Measurements from ENCODE around the gene PRKN. TPM values are rescaled to one million over a fixed set of nuclear protein-coding genes. Genes with fewer than 3 reads are reported as not detected.

Gene PRKN
- total RNA-seq: 6.1 TPM

DNA sequence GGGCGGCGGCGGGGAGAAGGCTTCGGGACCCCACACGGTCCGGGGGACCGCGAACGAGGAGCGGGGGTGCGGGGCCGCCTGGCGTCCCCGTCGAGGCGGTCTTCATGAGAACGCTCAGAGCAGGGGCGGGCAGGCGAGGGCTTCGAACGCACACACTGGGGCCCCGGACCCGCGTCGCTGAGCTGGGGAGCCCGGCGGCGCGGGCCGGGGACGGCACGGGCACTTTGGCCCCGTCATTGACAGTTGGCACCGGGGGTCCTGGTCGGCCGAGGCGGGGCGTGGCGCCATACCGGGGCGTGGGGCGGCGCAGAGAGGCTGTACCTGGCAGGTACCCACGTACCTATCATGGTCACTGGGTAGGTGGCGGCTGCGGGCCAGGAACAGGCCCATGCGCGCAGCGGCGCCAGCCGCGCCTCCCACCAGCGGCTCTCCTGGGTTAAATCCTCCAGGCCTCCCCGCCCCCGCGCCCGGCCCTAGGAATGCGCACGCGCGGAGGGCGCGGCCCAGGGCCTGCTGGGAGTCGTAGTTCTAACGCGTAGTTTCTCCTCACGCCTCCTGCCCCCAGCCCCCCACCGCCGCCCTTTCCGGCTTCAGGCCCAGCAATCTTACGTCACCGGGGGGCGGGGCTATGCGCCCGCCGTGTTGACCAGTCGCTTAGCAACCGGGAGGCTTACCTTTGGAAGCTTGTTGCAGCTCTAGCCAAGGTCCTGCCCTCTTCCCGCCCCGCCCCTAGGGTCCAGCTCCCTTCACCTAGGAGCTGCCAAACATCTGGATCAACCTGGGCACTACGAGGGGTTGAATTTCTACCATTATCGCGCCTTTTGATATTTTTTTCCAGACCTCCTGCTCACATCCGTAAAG lies at the start of gene PRKN, which contains the start of gene PACRG:
PRKN (minus strand) TSS at position 445 of the 861 bp plus-strand sequence.
PACRG (plus strand) TSS at position 653 of the 861 bp plus-strand sequence.
- H3K9me3 ChIP-seq (ENCODE audit: low read depth, low read length): no peaks in the 10 kb centered on the region

DNA sequence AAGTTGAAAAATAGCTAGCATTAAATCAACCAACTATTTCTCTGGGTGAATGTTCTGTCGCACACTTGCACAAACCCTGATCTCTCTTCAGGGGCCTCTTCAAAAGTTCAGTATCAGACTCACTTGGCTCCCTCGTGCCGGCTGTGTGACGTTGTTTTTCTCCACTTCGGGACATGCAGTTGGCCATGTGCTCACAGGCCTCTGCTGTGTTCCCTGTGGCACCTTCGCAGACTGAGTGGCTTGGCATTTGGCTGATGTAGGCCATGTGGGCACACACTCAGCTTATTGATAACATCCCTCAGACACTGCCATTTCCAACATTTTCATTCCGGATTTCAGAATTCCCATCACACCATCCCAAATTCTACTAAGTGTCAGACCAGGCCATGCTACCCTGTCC lies 49.5 kb upstream of the PRKN start:
- Histone ChIP-seq H3K9me3 (ENCODE audit: low read depth, low read length) (peaks cover 13% of the 10 kb centered on the region), H3K27me3 (ENCODE audit: insufficient read depth, low read length) (no peaks in the 10 kb centered on the region), H3K4me3 (ENCODE audit: low read length) (no peak overlapping the region), H3K4me1 (ENCODE audit: insufficient read depth, low read length) (no peaks in the 10 kb centered on the region)

More for the DNA sequence above, at the start of gene PRKN, which contains the start of gene PACRG:
- Histone ChIP-seq H3K27me3 (ENCODE audit: insufficient read depth, low read length) (no peaks in the 10 kb centered on the region), H3K4me3 (ENCODE audit: low read length) (peak within 1 kb of the TSS; percentile 72), H3K4me1 (ENCODE audit: insufficient read depth, low read length) (peaks cover 12% of the 10 kb centered on the region)

DNA sequence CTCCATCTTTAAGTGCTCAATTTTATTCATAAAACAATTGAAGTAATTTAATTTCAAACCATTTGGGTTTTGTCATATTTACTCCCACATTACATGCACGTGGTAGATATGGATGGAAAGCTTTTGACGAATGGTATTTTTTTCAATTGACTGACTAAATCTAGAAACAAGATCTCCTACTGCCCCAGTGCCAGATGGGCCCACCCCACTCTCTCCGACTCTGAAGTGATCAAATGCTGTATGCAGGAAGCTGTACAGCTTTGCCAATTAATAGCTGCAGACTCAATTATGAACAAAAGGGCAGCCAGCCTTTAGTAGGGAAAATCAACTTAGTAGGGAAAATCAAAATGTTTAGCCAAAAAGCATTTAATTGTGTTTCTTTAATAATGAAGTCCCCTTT lies 46.4 kb upstream of the PRKN start:
- Histone ChIP-seq H3K4me1 (ENCODE audit: insufficient read depth, low read length) (no peaks in the 10 kb centered on the region), H3K27me3 (ENCODE audit: insufficient read depth, low read length) (no peaks in the 10 kb centered on the region), H3K9me3 (ENCODE audit: low read depth, low read length) (no peaks in the 10 kb centered on the region), H3K4me3 (ENCODE audit: low read length) (no peak overlapping the region)

DNA sequence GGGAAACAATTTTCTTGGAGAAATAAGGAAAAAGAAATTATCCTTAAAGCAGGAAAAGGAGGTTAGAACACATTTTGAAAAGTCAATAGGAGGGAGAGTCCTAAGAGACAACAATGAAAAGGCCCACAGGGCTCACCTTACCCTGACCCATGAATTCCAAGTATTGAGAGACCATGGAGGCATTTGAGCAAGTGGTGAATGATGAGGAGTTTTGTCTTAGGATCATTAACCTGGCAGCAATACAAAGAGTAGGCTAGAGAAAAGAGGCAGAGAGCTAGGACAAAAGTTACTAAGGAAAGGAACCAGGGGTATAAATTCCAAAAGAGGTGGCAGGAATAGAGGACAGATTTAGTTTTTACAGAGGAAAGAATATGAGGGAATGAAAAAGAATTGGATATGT lies 44.9 kb upstream of the PRKN start:
- Histone ChIP-seq H3K9me3 (ENCODE audit: low read depth, low read length) (no peaks in the 10 kb centered on the region), H3K4me1 (ENCODE audit: insufficient read depth, low read length) (no peaks in the 10 kb centered on the region), H3K4me3 (ENCODE audit: low read length) (no peak overlapping the region), H3K27me3 (ENCODE audit: insufficient read depth, low read length) (no peaks in the 10 kb centered on the region)

DNA sequence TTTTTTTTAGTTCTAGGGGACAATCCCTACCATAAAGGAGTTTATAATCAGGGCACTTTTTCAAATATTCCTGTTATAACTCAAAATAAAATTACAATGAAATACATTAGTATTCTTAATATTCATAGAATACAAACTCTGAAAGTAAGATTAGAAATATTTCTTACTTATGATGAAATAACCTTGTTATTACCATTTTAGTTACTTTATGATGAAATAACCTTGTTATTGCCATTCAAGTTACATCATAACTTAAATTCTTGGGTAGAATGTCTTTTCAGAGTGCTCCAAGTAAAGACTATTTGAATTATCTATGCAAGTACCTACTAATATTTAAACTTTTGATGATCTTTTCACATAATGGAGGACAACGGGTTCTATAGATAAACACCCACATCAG lies 43.4 kb upstream of the PRKN start:
- H3K9me3 ChIP-seq (ENCODE audit: low read depth, low read length): no peaks in the 10 kb centered on the region
- H3K27me3 ChIP-seq (ENCODE audit: insufficient read depth, low read length): no peaks in the 10 kb centered on the region
- H3K4me1 ChIP-seq (ENCODE audit: insufficient read depth, low read length): no peaks in the 10 kb centered on the region
- no peak overlapping the region for H3K4me3 ChIP-seq (ENCODE audit: low read length)

DNA sequence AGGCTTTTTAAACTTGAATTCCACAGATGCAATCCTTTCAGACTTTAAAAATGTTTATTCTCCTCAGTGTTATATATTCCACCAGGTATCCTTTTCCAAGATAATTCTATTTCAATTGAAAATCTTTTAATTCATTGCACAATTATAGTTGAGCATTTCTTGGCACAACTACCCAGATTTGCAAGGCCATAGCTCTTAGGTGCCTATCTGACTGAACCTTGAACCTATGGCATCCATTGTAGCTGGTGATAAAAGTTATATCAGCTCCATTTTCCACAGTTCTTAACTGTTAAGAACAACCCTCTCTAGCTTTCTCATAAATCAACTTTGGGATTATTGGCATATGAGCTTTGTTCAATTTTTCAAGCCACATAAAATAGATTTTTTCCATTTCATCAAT lies 42.6 kb upstream of the PRKN start:
- H3K9me3 ChIP-seq (ENCODE audit: low read depth, low read length): no peaks in the 10 kb centered on the region
- H3K4me3 ChIP-seq (ENCODE audit: low read length): no peak overlapping the region
- H3K4me1 ChIP-seq (ENCODE audit: insufficient read depth, low read length): no peaks in the 10 kb centered on the region
- no peaks in the 10 kb centered on the region for H3K27me3 ChIP-seq (ENCODE audit: insufficient read depth, low read length)

DNA sequence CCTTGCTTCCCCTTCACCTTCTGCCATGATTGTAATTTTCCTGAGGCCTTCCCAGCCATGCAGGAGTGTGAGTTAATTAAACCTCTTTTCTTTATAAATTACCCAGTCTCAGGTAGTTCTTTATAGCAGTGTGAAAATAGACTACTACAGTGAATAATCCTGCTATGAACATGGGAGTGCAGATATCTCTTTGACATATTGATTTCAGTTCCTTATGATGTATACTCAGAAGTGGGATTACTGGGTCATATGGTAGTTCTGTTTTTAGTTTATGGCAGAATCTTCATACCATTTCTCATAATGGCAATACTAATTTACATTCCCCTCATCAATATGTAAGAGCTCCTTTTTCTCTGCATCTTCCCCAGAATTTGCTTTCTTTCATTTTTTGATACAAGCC lies 26.2 kb upstream of the PRKN start:
- Histone ChIP-seq H3K4me1 (ENCODE audit: insufficient read depth, low read length) (no peaks in the 10 kb centered on the region), H3K9me3 (ENCODE audit: low read depth, low read length) (peaks cover 7% of the 10 kb centered on the region), H3K4me3 (ENCODE audit: low read length) (no peak overlapping the region)

DNA sequence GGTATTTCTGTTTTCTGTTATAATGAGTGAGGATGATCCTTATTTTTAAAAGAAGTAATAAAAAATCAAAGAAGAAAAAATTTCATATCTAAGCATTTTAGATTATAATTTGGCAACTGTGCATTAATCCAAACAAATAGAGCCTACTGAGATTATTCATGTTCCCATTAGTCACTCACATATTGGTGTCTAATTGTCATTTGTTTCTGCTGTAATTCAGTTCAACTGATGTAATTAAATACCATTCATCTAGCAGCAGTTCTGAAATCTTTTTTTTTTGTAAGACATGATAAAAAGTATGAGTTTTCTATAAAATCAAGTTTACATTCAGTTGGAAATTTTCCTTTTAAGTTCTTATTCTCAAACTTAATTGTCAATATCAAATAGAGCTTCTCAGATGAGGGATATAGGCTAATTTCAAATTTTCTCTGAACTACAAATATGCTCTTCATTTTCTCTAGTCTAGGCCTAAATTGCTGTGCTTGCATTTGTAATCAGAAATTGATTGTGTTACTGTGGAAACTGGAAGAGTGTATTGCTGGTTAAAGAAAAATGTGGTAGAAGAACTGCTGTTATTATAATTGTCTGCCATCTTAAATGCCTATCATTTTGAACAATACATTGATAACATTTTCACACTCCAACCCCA lies 23.8 kb upstream of the PRKN start:
- H3K9me3 ChIP-seq (ENCODE audit: low read depth, low read length): peaks cover 3% of the 10 kb centered on the region
- H3K4me3 ChIP-seq (ENCODE audit: low read length): no peak overlapping the region
- H3K4me1 ChIP-seq (ENCODE audit: insufficient read depth, low read length): no peaks in the 10 kb centered on the region
- no peaks in the 10 kb centered on the region for H3K27me3 ChIP-seq (ENCODE audit: insufficient read depth, low read length)

More for the DNA sequence above, 26.2 kb upstream of the PRKN start:
- no peaks in the 10 kb centered on the region for H3K27me3 ChIP-seq (ENCODE audit: insufficient read depth, low read length)

DNA sequence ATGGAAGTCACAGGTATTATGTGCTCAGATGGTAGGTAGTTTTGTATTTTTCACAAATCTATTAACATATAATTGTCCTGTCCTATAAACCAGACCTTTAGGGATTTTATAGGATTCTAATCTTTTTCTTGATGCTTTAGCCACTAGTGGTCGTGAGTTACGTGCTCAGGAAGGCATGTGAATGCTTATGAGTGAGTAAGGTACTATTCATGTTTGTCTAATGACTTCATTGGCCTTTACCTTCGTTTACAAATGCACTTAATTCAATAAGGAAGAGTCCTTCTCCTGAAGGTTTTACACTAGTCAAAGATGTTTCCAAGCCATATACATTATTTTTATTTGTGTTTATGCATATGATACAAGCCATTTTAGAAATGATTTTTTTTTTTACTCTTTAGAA lies 23.2 kb upstream of the PRKN start:
- Histone ChIP-seq H3K27me3 (ENCODE audit: insufficient read depth, low read length) (no peaks in the 10 kb centered on the region), H3K4me1 (ENCODE audit: insufficient read depth, low read length) (no peaks in the 10 kb centered on the region), H3K9me3 (ENCODE audit: low read depth, low read length) (no peaks in the 10 kb centered on the region), H3K4me3 (ENCODE audit: low read length) (no peak overlapping the region)

DNA sequence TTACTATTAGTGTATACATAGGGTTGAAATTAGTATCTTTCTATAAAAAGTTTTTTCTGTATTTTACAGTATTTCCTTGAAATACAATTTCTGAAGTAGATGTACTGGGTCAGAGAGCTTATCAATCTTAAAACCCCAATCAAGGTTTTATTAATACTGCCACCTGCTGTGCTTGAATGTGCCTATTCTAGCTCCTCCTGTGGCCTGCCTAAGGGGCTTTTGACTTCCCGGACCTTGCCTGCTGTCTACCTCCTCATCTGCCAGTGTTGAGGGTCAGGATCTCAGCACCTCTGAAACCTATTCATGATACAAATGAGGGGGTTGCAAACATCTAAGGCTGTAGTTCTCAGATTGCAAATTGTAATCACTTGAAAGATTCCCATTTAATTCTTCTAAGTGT lies 9.4 kb upstream of the PRKN start:
- Histone ChIP-seq H3K9me3 (ENCODE audit: low read depth, low read length) (no peaks in the 10 kb centered on the region), H3K4me1 (ENCODE audit: insufficient read depth, low read length) (peaks cover 4% of the 10 kb centered on the region), H3K4me3 (ENCODE audit: low read length) (no peak overlapping the region), H3K27me3 (ENCODE audit: insufficient read depth, low read length) (no peaks in the 10 kb centered on the region)

DNA sequence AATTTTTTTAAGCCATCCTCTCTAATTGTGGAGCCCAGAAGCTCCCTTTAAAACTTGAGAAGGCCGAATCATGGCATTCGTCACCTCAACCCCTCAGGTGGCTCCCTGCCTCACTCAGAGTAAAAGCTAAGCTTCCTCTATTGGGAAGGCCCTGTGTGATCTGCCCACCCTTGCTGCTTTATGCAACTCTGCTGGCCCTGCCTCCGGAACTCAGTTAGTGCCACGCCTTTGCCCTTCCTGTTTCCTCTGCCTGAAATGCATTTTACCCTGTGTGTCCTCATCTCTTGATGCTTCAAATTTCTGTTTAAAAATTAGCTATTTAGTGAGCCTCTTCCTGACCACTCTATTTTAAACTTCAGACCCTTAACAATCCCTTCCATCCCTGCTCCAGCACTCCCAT lies 5.9 kb upstream of the PRKN start:
- H3K9me3 ChIP-seq (ENCODE audit: low read depth, low read length): no peaks in the 10 kb centered on the region
- no peak overlapping the region for H3K4me3 ChIP-seq (ENCODE audit: low read length)
- H3K4me1 ChIP-seq (ENCODE audit: insufficient read depth, low read length): peaks cover 4% of the 10 kb centered on the region
- no peaks in the 10 kb centered on the region for H3K27me3 ChIP-seq (ENCODE audit: insufficient read depth, low read length)

DNA sequence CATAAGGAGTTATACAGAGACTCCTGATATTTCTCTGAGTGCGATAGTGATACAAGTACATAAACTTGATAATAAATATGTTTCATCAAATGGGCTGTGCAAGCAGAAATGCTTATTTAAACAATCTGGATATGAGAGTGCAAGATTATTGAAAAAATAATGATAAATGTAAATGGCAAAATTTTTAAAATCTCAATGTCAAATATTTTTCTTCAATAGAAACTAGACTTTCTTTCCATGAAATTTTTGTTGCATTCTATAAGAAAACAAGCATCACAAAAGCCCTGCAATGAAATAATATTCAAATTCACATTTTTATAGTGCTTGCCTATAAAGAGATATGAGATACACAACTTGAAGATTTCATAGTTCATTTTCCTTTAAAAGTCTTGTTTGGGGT lies 2.9 kb upstream of the PRKN start:
- H3K4me3 ChIP-seq (ENCODE audit: low read length): no peak overlapping the region
- H3K4me1 ChIP-seq (ENCODE audit: insufficient read depth, low read length): peaks cover 15% of the 10 kb centered on the region
- no peaks in the 10 kb centered on the region for H3K9me3 ChIP-seq (ENCODE audit: low read depth, low read length)

DNA sequence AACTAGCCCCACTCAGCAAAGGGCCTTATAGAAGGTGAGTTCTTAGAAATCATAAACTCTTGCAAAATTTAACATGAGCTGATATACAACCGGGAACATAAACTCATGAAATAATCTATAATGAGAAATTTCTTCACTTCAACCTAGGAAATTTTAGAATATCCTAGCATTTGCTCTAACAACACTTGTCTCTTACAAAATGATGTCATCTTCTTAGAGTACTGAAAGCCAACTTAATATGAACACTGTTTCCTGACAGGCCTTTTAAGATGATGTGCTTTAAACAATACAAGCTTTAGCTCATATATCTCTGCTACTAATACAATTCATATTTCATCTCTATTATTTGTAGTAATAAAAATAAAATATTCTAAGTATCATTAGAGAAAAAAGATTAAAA lies 1.1 kb upstream of the PRKN start:
- Histone ChIP-seq H3K9me3 (ENCODE audit: low read depth, low read length) (no peaks in the 10 kb centered on the region), H3K27me3 (ENCODE audit: insufficient read depth, low read length) (no peaks in the 10 kb centered on the region), H3K4me3 (ENCODE audit: low read length) (no peak overlapping the region), H3K4me1 (ENCODE audit: insufficient read depth, low read length) (peaks cover 15% of the 10 kb centered on the region)

More for the DNA sequence above, 2.9 kb upstream of the PRKN start:
- H3K27me3 ChIP-seq (ENCODE audit: insufficient read depth, low read length): no peaks in the 10 kb centered on the region

DNA sequence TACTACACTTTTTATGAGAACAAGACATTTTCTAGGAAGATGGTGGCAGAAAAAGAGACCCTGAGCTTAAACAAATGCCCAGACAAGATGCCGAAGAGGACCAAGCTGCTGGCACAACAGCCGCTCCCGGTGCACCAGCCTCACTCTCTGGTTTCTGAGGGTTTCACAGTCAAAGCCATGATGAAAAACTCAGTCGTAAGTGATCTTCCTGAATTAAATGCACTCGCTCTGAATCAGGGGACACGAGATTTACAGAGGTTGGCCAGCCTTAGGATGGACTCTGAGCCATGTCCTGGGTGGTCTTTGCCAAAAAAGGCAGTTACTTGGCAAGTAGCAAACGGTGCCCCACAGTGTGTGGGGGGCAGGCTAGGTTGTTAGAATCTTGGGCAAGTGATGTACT lies 631 bp upstream of the PRKN start:
- peaks cover 12% of the 10 kb centered on the region for H3K4me1 ChIP-seq (ENCODE audit: insufficient read depth, low read length)
- no peaks in the 10 kb centered on the region for H3K27me3 ChIP-seq (ENCODE audit: insufficient read depth, low read length)
- H3K9me3 ChIP-seq (ENCODE audit: low read depth, low read length): no peaks in the 10 kb centered on the region
- H3K4me3 ChIP-seq (ENCODE audit: low read length): peak overlapping the region; percentile 72

DNA sequence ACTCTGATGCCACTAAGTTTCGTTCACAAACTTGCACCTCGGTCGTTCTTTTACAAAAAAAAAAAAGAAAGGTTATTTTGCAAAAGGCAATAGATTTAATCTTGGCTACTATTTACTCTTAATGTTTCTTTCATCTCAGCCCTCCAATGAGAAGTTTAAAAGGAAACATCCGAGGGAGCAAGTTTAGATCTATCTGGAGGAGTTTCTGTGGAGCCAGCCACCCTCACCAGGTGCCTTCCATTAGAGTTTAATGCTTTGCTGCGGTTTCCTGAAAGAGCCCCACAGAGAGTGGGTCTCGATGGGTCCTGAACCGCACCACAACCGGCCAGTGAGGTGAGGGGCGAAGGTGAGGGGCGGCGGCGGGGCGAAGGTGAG lies 632 bp downstream of the PRKN start:
- Histone ChIP-seq H3K4me3 (ENCODE audit: low read length) (peak overlapping the region; percentile 72), H3K4me1 (ENCODE audit: insufficient read depth, low read length) (peaks cover 12% of the 10 kb centered on the region), H3K9me3 (ENCODE audit: low read depth, low read length) (no peaks in the 10 kb centered on the region), H3K27me3 (ENCODE audit: insufficient read depth, low read length) (no peaks in the 10 kb centered on the region)

DNA sequence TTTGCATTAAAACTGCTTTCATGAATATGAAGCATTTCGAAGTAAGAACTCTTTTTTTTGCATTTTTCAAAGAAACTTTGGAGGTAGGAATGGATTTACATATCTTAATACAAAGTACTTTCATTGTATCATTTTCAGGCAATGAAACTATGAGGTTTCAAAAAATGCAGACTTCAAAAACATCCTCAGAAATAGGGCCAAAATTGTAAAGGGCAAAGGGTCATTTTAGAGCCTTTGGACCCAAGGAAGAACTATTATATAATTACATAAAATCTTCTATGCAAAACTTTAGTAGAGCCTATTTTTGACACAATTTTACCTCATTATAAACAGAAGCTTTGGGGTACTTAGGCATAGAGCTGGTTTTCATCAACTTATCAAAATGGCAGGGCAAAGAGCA lies 4.9 kb downstream of the PRKN start:
- Histone ChIP-seq H3K4me1 (ENCODE audit: insufficient read depth, low read length) (peaks cover 7% of the 10 kb centered on the region), H3K27me3 (ENCODE audit: insufficient read depth, low read length) (no peaks in the 10 kb centered on the region), H3K4me3 (ENCODE audit: low read length) (no peak overlapping the region), H3K9me3 (ENCODE audit: low read depth, low read length) (no peaks in the 10 kb centered on the region)
